NCI-H774 (cell line): Measurements from ENCODE around the gene TMEM238.
A peak's percentile ranks its signal among the peaks of the same experiment; 100 is the strongest.

Experiments
- DNase-seq: peaks from one replicate; lab custom pipeline; 2025; lab: John Stamatoyannopoulos, UW

TMEM238 gene

GRCh38 chr19:55358493-55358892, 25.6 kb downstream of the TMEM238 start:
- DNase-seq: no peak

DNA sequence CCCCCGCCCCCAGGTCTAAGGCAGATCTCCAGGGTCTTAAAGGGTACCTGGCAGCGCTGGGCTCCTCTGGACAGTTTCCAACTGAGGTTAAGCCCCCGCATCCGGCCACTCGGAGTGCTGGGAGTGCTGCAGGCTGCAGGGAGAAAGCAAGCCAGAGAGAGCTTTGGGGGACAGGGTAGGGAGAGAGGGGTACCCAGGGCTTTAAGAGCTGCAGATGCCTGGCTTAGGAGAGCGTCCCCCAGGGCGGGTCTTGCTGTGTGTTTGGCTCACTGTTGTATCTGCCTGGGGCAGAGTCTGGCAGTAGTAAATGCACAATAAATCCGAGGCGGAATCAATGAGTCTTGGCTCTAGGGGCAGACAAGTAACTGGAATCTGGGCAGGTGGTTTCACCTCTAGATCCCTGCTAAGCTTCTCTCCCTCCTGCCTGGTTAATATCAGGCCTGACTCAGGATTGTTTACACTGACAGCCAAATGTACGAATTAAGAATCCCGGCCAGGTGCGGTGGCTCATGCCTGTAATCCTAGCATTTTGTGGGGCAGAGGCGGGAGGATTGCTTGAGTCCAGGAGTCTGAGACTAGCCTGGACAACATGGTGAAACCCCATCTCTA, 28.8 kb downstream of the TMEM238 start:
- DNase-seq: no peak

DNA sequence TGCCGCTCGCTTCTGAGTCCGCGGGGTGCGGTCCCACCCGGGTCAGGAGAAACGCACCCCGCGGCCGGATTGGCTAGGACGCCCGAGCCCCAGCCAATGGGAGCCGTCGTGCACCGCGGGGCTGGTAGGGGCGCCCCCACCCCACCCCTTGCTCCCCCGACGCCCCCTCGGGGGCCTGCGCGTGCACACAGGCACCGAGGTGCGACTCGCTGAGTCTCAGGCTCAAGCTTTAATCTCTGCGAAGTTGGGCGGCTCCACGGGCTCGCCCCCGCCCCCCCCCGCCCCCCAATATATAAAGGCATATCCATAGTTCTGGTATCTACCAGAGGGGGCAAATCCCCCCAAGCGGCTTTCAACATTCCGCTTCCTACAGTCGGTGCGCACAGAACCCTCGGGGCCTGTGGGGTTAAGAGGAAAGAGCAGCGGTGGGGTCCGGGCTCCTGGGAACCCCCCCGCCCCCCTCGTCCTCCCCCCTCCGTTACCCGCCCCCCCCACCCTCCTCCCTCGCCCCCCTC, 29.3 kb downstream of the TMEM238 start, which contains the start of gene COX6B2:
COX6B2 (minus strand) TSS at position 22 of the 515 bp plus-strand sequence. CDS start 198 bp downstream, outside the sequence.
- no peak for DNase-seq

DNA sequence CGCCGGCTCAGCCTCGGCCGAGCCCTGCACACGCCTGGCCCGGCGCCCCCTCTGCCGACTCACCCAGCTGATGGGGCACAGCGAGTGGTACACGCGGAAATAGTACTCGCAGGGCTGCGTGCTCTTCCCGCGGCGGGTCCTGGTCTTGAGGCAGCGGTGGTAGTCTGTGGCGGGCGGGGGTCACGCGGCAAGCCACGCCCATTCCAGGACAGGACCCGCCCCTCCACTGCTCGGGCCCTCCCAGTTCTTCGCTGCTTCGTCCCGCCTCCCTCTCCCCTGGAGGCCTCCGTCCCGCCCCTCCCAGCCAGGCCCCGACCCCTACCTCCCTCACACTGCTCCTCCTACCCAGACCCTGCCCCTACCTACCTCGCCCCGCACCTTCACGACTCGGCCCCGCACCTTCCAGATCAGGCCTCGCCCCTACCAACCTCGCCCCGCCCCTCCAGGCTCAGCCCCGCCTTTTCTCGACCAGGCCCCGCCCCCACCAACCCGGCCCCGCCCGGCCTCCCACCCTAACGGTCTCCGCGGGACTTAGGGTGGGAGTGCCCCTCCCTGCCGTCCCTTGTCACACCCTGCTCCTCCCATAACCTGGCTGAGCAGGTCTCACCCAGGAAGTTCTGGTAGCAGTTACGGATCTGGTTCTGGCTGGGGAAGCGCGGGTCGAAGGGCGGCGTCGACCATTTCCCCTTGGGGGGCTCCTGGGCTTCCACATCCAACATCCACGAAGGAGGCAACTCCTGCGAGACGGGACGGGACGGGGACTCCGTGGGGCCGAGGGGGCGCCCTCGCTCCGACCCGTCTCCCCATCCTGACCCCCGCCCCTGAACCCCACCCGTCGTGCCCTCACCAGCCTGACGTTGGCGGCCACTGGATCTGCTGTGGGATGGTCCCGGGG, 30.0 kb downstream of the TMEM238 start:
- DNase-seq: peak; percentile 35

- no peak for DNase-seq
Measured at GRCh38 chr19:55353356-55353802, 30.7 kb downstream of the TMEM238 start.

GRCh38 chr19:55352549-55353145, 31.4 kb downstream of the TMEM238 start:
- DNase-seq: no peak

- no peak for DNase-seq
Measured at GRCh38 chr19:55352040-55352439, 32.1 kb downstream of the TMEM238 start.

DNA sequence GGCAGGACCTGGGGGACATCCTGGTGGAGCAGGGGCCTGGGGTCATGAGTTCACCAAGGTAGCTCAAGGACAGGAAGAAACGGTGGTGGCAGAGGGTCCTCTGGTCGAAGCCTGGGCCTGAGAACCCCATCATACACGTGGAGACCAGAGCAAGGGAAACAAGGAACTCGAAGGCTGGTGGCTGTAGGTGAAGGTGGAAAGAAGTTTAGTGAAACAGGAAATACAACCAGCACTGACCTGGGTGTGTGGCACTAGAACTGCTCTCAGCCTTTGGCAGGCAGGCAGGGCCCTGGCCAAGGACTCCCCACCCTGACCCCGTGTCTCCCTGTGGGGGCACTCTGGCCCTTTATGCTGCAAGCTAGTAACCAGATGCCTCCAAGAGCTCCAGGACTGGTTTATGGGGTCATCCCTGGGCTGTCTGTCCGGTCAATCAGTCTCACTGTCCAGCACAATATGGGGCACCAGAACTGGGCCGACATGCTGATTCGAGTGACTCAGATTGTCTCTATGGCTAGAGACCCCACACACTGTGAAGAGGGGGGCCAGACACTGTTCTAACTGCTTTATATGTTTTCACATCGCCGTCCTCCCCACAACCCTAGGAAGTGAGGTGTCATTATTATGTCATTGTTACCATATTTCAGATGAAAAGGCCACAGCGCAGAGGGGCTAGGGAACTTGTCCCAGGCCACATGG, 33.3 kb downstream of the TMEM238 start:
- DNase-seq: no peak

GRCh38 chr19:55348317-55349034, 35.6 kb downstream of the TMEM238 start:
- DNase-seq: no peak

GRCh38 chr19:55347442-55348009, 36.6 kb downstream of the TMEM238 start:
- no peak for DNase-seq

- DNase-seq: no peak
Measured at GRCh38 chr19:55346725-55347441, 37.2 kb downstream of the TMEM238 start.

DNA sequence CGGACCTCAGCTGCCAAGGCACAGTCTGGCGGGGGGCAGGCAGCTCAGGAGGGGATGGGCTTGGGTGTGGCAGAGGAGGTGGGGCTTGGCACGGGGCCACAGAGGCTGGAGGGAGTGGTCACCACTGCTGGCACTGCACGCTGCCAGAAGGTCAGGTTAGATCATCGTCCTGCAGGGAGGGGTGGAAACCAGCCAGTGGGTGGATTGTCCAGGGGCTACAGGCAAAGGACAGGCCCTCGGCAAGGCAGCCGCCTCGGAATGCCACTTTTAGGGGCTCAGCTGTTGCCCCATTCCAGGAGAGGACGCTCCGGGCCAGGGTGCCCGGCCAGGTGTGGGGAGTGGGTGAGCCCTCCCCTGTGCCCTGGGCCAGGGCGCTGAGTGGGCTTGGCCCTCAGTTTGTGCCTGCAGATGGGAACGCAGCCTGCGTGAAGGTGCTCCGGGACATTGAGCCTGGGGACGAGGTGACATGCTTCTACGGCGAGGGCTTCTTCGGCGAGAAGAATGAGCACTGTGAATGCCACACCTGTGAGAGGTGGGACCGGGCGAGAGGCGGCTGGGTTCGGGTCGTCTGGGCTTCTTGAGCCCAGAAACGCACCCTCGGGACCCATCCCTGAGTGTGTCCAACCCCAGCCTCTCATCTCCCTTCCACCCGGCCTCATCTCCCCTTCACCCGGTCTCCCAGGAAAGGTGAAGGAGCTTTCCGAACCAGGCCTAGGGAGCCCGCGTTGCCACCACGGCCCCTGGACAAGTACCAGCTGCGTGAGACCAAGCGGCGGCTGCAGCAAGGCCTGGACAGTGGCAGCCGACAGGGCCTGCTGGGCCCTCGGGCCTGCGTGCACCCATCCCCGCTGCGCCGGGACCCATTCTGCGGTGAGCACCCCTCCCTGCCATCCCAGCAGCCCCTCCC, 38.0 kb downstream of the TMEM238 start:
- no peak for DNase-seq

- DNase-seq: no peak
Measured at GRCh38 chr19:55345101-55345817, 38.8 kb downstream of the TMEM238 start.

GRCh38 chr19:55344444-55344843, 39.6 kb downstream of the TMEM238 start:
- DNase-seq: no peak

DNA sequence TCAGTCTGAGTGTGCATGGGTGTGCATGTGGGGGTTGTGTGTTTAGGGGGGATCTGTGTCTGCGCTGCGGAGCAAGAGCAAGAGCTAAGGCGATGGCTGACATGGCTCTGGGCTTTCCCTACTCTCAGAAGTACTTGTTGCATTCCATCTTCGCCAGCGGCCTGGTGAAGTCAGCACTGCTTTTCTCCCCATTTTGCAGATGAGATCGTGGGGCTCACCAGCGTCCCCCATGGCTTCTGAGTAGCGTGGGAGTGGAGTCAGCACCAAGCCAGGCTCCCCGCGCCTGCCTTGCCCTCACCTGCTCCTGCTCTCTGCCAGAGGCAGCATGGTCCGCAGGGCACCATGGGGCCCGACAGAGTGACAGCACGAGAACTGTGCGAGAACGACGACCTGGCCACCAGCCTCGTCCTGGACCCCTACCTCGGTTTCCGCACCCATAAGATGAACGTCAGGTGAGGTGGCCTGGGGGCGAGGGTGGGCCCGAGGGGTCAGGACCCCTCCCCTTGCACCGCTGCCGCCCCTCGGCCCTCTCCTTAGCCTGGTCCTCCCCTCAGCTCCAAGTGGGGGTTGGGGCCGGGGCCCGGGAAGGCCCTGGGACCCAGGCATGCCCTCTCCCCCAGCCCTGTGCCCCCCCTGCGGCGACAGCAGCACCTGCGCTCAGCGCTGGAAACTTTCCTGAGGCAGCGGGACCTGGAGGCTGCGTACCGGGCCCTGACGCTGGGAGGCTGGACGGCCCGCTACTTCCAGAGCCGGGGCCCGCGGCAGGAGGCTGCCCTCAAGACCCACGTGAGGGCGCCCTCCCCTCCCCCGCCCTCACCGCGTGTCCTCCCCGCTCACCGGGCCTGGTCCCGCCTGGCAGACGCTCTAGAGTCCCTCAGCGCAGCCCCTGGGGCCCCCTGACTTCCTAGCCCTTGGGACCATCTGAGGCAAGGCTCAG, 42.2 kb downstream of the TMEM238 start:
- DNase-seq: no peak

DNA sequence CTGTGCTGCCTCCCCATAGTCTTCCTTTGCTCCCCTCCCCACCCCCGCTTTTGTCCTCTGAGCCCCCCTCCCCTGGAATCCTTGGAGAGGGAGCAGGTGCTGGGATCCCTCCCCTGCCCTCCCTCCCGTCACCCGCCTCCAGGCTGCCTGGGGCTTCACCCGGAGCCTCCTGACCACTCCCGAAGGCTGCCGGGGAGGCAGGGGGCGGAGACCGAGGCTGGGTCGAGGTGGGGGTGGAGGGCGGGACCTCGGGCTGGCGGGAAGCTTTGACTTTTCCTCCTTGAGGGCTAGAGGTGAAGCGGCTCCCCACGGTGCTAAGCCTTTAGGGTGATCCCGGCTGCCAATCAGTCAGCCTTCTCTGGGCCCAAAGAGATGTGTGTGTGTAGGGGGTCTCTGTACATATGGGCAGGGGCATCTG, 42.9 kb downstream of the TMEM238 start:
- DNase-seq: peak; percentile 77

DNA sequence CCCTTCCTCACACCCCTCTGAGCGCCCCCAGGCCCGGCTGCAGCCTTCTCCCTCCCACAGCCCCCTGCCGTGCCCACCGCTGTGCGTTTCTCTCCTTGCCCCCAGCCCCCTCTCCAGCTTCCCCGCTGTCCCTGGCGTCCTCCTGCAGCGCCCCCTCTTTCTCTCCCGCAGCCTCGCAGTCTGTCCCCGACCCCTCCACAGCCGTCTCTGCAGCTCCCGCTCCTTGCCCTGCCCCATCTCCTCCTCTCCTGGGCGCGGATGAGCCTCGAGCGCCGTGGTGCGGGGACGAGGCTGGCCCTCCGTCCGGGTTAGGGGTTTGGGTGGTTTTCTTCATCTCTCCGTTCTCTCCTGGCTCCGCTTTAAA, 43.3 kb downstream of the TMEM238 start:
- no peak for DNase-seq
